SK-N-DZ (cell line): ENCODE results near the gene PSAP.
A peak's percentile ranks its signal among the peaks of the same experiment; 100 is the strongest.

Source experiments
- DNase-seq: peaks from one replicate; pipeline ENCODE4 v3.0.0-alpha.2; 2015; ENCODE audit warnings: low spot score

Gene PSAP

DNA sequence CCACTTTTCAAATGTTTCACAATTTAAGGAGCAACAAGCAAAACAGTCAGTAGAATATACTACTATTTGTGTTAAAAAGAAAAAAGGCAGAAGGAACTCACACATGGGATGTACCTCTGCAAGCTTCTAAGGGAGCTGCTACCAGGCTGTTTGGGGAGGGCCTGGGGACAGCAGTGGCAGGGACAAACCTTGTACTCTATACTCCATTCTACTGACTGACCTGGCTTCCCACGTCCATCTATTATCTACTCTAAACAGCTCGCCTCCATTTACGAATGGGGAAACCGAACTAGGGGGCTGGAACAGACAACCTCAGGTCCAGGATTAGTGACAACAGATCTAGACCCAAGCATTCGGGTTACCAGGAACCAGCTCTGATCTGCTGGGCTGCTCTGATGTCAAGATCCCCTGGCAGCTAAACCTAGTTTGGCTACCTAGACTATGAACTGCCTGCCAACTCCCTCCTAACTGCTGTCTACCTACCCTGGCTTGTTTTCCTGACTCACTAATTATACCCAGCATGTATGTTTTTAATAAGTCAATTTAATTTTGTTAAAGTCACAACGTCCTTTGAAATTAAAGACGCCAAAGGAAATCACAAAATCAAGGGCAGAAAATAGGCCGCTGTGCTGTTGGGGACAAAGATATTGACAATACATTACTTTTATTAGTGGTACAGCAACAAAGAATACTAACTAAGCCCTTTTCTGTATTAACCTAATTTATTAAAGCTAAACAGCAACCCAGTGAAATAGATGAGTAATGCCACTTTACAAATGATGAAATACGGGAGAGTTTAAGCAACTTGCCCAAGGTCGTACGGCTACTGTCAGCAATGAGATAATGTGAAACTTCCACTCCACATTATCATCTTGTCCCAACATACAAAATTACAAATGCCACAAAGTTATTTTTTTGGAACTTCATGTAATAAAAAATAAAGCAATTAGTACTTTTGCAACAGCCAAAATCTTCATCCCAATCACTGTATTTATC lies 5.3 kb downstream of the PSAP start:
- DNase-seq = no peak

DNA sequence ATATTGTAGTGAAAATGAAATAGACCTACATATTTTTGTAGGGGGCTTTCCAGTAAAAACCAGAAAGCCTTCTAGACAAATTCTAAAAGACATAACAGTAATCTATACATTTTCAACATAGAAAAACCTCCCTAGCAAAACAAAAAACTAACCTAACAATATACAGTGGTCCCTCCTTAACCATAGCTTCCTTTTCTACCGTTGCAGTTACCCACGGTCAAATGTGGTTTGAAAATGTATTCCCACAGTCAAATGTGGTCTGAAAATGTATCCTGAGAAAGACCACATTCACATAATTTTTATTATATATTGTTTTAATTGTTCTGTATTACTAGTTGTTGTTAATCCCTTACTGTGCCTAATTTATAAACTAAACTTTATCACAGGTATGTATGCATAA lies 6.4 kb downstream of the PSAP start:
- DNase-seq = no peak

DNA sequence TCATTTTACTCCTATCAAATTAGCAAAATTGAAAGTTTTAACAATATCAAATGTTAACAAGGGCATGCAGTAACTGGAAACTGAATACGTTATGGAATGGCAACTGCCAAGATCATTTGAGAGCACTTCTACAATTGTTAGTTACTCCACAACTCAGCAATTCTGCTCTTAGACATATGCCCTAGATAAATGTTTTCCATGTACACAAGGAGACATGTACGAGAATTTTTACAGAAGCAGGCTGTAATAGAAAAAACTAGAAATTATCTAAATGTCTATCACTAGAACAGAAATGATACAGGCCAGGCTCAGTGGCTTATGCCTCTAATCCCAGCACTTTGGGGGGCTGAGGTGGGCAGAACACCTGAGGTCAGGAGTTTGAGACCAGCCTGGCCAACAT lies 7.0 kb downstream of the PSAP start:
- no peak for DNase-seq

DNA sequence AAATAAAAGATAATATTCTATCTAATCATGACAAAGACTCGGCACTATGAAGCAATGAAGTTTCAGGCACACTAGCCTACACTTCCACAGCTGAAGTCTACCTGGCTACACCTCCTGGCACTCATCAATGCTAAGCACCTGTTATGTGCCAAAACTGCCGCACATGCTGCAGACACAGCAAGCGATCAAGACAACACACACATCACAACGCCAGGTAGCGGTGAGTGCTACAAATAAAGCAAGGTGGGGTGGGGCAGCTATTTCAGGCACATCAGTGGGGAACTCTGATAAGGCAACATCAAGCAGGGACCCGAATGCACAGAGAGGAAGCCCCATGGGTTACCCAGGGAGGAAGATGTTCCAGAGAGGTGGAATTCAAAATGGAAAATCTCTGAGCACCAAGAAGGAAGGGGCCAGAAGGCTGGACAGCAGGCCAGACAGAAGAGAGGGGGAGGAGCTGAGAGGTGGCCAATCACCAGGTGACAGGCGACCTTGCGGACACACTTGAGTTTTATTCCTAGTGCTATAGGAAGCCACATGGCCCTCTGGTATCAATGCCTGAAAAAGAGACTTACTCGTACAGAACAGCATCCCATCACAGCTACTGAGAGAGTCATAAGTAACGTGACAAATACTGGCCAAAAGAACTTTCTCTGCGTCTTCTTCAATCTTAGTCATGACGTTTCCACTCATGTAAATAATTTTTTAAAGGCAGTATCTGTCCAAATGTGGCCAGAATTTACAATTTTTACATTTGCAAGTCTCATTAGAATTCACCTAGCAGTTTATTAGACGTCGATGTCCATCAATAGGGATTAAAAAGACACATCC lies 8.0 kb downstream of the PSAP start:
- DNase-seq = no peak

DNA sequence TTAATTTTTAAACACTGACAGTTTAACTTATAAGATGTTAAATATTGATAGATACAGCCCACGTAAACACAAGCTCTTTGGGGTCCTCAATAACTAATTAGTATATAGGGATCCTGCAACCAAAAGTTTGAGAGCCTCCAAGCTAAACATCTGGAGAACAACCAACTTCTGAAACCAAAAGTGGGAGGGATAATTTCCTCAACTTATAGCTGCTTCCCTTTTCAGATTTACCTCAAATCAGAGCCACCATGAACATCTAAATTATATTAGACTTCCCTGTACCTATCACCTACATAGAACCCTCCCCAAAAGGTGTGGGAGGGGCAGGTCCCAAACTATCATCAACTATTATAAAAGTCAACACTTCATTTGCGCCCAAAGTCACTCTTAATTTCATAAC lies 8.6 kb downstream of the PSAP start:
- DNase-seq = no peak

DNA sequence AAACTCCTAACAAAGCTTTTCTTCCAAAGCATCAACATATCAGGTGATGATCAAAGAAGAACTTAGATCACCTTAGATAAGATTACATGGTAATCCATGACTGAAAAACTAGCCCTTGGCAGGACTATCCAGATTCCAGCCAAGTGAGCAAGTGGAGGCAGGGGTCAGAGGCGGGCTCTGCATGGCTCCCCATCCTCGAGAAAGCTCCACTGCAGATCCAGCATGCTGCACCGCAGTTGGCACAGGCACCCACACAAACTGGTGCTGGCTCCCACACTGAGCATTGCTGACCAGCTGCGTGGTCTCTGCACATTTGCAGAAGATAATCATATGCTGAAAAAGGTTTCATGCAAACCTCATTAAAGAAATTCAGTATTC lies 10.1 kb downstream of the PSAP start:
- no peak for DNase-seq

DNA sequence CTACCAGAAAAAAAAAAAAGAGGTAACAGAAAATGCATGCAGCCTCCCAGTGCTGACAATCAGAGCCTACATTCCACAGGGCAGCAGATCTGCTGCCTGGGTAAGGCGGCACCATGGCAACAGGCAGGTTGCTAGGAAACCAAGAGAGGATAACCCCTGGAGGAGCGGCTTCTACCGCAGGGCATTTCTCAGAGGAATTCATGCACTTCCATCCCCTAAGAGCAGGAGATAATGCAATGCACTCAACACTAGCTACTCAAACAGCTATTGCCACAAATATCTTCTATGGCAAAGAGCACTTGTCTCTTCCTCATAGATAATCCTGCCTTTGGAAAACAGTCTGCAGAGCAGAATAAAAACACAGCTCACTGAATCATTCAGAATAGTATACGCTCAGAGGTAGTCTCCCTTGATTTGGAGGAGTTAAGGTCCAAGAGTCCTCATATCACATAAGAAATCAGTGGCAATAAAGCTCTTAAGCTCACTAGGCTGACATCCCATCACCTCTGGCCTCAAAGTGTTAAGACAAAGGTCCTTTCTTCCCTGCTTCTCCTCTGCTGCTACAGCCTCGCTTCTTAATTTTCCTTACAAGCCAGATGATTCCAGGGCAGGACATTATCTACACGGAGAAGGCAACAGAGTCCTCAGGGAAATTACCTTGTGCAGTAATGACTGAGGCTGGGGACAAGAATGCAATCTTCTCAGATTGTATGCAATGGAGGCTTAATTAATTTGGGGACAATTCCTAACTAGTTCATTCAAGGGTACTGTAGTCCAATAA lies 10.7 kb downstream of the PSAP start:
- peak; percentile 94 for DNase-seq

DNA sequence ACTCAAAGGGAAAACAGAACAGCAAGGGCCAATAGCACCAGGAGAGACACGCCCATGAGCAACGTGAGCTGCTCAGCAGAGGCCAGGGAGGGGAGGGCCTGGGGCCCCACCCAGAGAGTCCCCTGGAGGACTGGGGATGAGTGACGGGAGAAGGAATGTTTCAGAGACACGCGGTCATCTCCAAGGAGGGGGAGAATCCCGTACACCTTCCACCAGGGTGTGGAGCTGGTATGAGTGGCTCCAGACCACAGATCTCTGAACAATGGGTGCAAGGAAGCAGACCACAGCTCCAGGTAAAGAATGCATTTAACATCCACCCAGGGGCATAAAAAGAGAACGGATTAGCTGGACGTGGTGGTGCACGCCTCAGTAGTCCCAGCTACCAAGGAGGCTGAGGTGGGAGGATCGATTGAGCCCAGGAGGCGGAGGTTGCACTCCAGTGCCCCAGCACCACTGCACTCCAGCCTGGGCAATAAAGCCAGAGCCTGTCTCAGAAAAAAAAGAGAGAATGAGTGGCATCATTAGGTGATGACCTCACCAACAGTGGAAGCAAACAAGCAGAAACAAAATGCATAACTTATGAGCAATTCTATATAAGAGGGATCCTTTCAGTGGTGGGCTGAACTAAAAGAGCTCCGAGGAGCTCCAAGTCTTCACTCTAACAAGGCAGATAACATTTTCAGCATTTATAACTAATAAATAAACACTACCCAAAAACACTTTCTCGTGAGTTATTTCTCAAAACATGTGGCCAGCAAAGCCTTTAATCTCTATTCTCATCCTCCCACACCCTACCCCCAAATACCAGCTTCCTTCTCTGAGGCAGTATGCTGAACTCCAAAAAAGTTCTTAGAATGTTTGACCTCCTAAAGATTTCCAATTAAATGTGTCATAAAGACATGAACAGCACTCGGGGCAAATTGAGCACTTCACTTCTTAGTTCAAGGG lies 12.5 kb downstream of the PSAP start:
- no peak for DNase-seq

DNA sequence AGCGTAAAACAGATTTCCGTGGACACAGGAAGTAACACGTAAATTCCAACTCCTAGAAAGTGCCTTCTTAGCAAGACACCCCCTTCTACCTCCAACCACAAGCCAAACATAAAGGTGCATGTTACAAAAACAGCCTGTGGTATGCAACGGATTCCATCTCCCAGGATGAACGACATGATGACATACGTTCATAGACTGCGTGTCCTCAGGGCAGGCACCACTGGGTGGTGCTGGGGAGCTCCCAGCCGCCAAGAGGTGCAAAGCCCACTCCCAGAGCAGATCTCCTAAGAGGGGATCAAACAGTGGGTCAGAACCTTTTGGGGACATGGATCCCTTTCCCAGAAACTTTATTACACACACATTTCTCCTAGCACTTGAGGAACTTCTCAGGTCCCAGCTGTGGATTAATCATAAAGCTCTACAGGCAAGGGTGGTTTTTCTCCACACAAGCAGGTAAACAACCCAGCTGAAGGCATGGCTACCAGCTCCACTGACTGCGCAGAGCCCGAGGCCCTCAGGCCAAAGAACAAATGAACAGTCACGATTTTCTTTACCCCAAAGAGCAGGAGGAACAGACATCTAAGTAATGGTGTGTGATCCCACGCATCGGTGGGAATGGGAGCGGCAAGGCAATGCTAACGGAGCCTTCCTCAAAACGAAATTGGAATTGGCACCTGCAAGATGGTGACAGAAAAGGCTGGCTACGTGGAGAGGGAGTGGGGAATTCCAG lies 13.8 kb downstream of the PSAP start:
- peak; percentile 47 for DNase-seq

DNA sequence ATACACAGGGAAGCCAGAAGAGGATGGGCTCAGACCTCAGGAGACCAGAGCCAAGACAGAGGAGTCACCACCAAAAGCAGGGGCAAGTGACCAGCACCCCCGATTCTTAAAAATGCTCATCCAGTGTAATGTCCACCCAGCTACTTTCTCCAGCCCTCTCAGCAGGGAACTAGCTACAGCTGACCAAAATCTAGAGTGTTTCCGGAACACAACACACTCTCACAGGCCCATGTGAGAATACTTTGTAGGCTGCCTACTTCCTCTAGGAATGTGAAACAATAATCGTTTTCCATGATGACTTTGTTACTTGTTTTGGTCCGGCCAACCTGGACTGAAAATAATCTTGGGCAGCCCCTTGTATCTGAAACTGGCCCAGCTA lies 14.5 kb downstream of the PSAP start:
- DNase-seq = no peak

DNA sequence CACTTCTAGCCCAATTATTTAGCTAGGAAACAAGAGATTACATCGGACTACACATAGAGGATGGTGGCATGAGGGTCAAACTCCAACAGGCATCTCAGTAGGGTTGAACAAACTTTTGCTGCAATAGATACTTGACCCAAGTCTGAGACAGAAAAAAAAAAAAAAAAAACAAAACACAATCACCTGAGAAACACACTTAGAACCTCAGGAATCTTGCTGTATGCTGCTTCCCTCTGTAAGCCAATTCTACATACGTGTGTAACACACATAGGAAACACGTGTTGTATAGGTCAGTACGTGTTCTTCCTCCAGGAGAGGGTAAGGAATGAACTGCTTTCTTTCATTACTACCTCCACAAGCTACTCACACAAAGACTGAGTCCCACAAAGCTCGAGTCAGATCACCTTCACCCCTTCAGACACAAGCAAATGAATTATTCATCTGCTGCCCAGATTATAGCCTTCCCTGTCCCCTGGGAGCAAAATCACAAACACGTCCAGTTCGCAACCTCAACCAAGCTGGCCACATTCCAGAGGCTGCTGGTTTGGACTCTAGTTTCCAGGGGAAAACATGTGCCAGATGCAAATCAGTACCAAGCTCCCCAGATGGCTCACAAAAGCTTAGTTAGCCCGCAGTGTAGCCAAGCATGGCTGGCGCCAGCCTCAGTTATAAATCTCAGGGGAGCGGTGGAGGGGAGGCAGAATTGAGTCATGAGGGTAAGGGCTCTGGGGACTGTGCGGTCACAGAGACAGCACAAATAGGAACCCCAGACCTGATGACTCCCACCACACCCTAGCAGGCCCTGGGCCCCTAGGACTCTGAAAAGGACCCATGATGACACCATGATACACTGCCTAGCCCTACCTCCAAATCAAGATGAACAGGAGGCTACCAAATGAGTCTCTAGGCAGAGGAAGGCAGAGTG lies 15.1 kb downstream of the PSAP start:
- DNase-seq = peak; percentile 59

DNA sequence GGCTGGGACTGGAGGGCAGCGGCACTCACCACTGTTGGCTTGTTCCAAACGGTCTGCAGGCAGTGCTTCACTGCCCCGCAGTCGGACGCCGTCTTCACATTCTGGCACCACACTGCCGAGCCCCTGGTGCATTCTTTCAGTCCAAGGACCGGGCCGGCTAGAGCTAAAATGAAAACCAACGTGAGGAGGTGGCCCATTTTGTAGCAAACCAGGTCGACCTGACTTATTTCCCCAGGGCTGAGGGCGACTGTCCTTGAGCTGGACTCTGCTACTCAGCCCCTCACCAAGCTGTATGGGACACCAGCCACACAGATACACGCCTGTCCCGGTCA lies 16.7 kb downstream of the PSAP start:
- DNase-seq = no peak

DNA sequence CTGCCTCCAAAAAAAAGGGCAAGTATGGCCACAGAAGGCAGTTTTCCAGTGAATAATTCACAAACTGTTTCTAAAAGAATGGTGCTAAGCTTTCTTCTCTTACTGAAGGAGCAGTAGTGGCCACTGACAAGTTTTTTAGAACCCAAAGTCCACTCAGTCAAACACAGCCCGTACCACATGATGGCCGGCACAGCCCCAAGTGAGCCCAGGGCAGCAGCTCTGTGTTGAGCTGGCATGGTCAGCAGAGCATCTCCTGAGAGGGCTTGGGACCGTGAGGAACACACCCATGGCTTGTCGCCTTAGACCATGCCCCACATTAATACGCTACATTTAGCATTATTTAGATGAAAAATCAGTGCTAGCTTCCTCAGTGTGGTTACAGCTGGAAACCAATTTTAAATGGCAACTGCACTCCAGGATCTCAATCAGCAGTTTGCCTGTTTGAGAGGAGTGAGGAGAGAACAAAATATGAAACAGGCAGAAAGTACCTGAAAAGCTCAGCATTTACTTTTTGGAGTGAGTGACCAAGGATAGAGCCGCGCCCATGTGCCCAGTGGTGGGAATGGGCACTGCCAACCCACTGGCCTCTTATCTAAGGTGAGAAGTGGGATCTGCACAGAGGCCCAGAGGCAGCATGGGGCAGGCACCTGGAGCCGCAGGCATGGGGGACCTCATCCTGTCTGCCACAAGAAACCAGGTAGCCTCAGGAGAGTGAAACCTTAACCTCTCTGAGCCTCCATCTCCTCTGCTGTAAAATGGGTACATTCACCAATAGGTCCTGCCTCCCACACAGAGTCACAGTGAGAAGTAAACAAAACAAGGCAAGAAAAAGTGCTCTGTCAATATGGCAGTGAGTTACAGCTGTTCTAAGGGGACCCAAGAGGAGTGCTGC lies 17.4 kb downstream of the PSAP start:
- DNase-seq = no peak

DNA sequence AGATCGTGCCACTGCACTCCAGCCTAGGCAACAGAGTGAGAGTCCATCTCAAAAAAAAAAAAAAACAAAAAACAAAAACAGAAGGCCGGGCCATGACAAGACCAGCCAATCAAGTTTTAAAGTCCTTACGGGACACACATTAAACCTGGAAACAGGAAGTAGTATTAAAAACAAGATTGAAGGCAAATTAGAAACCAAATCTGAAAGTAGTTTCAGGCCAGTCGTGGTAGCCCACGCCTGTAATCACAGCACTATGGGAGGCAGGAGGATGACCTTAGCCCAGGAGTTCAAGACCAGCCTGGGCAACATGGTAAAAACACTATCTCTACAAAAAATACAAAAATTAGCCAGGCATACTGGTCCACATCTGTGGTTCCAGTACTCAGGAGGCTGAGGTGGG lies 18.1 kb downstream of the PSAP start:
- DNase-seq = no peak

DNA sequence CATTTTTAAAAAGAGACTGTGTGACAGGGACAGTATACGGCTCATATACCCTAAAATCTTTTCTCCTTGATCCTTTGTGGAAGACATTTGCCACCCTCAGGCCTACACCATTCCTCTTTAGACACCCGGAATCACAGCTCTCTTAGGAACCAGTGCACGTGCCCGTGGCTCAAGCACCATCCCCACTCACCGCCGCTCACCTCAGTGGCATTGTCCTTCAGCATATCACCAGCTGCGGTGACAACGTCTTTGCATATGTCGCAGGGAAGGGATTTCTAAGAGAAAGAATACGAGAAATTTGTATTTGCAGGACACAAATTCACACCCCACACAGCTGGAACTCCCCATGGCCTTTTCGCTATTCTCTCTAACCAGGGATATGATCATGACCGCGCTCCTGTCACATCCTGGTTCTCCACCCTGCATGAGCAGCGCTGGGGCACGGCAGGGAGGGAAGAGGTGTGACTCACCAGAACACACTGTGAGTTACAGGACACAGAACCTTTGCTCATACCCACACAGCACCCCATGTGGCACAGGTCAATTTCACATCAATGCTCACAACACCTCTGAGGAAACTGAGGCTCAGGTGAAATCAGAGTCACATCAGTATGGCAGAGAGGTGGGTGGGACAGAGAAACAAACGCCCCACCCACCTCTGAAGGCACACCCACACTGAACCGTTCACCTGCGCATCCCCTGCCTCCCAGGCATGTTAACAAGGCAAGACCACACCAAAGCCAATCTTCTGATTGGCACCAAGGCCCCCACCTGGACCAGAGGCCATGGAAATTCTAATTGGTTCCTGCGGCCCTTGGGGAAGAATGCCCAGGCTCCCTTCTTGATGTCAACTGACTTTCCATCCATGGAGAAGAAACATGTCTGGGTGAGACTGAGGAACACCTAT lies 19.2 kb downstream of the PSAP start:
- no peak for DNase-seq

DNA sequence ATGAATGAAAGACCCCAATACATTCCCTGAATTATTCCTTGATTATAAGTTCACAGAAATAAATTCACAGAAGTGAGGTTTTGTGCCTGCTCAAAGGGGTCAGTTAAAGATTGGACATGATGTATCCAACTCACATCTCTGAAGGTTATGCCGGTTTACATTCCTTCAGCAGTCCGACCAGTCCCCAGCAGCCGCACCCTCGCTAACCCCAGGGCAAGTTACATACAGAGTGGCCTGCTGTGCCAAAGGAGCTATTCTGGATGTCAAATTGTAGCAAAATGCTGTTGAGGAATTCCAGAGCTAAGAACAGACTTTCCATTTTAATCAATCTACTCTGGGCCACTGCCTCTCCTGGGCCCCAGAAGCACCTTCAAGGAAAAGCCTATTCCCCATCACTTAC lies 20.3 kb downstream of the PSAP start:
- DNase-seq = no peak

DNA sequence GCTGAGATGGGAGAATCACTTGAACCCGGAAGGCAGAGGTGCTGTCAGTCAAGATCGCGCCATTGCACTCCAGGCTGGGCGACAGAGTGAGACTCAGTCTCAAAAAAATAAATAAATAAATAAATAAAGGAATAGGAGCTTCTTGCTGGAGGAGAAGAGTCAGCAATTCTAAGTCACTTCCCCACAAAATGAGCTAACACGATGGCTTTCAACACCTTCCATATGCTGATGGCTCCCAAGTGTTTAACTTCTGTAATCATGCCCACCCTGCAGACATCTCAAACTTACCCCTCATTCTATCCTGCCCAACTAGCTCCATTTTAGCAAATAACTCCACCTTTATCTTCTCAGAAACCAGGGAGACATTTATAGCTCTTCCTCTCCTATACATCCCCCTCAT lies 21.2 kb downstream of the PSAP start:
- no peak for DNase-seq
